ENCODE data around the gene CARD6.

GRCh38 chr5:40860711-40861110, 19.5 kb downstream of the CARD6 start:
- TF ChIP-seq POLR2A (IDR thresholded peaks at IDR 0.05) (no peak), CTCF (IDR thresholded peaks at IDR 0.05) (no peak)

Data from uterus (tissue), 2 donors.